ENCODE results near the gene KRT13. TPM values are rescaled to one million over a fixed set of nuclear protein-coding genes. Genes with fewer than 3 reads are reported as not detected.

The KRT13 gene
- total and polyA plus RNA-seq, 2 donors (not counting 1 experiment from before 2014, with no cell fraction given) = not detected

- Histone ChIP-seq H4K20me1 (ENCODE audit: control insufficient read depth, insufficient read depth, low read length, poor library complexity, severe bottlenecking) (no peaks in the 10 kb centered on the region), H3K4me2 (replicated peaks; ENCODE audit: low read depth, low read length, poor library complexity, severe bottlenecking) (no peak overlapping the region), H3K9me3 (ENCODE audit: control extremely low read depth in 1 of 3, control insufficient read depth in 2 of 3, insufficient read depth in 1 of 3, low read length in 2 of 3) (peaks cover 0 to 4% (median 0%) of the 10 kb centered on the region in 3 donors), H3K27me3 (replicated peaks in 1 of 4; ENCODE audit: control extremely low read depth in 1 of 4, control insufficient read depth in 3 of 4, insufficient read depth in 4 of 4, low read length in 3 of 4) (peaks cover 0 to 7% (median 0%) of the 10 kb centered on the region in 4 experiments), H2AFZ (ENCODE audit: insufficient read depth, low read depth, low read length, poor library complexity, severe bottlenecking) (no peak overlapping the region), H3K9ac (ENCODE audit: low read length) (no peak overlapping the region), H3K4me1 (ENCODE audit: control insufficient read depth in 2 of 2, insufficient read depth in 2 of 2, low read length in 2 of 2) (no peaks in the 10 kb centered on the region), H3K36me3 (replicated peaks in 1 of 2; ENCODE audit: control extremely low read depth in 1 of 2, control insufficient read depth in 1 of 2, extremely low read depth in 1 of 2, insufficient read depth in 2 of 2, low read length in 1 of 2) (no peaks in the 10 kb centered on the region), H3K4me3 (ENCODE audit: control extremely low read depth in 1 of 5, extremely low read depth in 1 of 5, insufficient read depth in 1 of 5, low read depth in 2 of 5, low read length in 4 of 5) (no peak overlapping the region), H3K27ac (ENCODE audit: low read length in 2 of 2) (no peak overlapping the region), H3K79me2 (ENCODE audit: control insufficient read depth, insufficient read depth, low read length) (no peaks in the 10 kb centered on the region)
- WGBS (ENCODE audit: insufficient coverage) = 86% methylated on average over 8 of the region's 8 CpGs
- Mint-ChIP-seq H3K9me3 (ENCODE audit: insufficient read depth) (no peaks in the 10 kb centered on the region), H3K27ac (no peak overlapping the region), H3K4me1 (no peaks in the 10 kb centered on the region), H3K4me3 (no peak overlapping the region), H3K27me3 (peaks cover 23% of the 10 kb centered on the region)
- ChIA-PET POLR2A (no interaction called here), CTCF (interaction anchor here (0.6 kb wide), 1 partner anchor 12 kb away, joined by 3 read pairs; no protein-coding TSS in a partner anchor)
- TF ChIP-seq EZH2 (IDR thresholded peaks at IDR 0.05; ENCODE audit: borderline replicate concordance, insufficient read depth, low read depth, low read length, poor library complexity, severe bottlenecking) = no peak
- TF ChIP-seq CTCF (IDR thresholded peaks at IDR 0.05) = no peak
- ATAC-seq (ENCODE audit: low read depth) (no peak), DNase-seq (no peak)
- intact Hi-C loops (cut with micrococcal nuclease) = no loop called here
These were observed 20.2 kb downstream of the KRT13 start for GRCh38 chr17:41484920-41485904.

Data from B cell (primary cell).